ENCODE results near the gene FGA. TPM values are rescaled to one million over a fixed set of nuclear protein-coding genes. Genes with fewer than 3 reads are reported as not detected.
"Not testable (repeated sequence)": the region's sequence is repeated elsewhere in the genome, so short reads cannot be mapped to it uniquely, and the experiment has no call there.

The FGA gene
- polyA plus RNA-seq, 3 donors: 0.03 to 2.0 TPM; not detected in 1

- no peak for DNase-seq (ENCODE audit: extremely low read depth in 1 of 11, low read depth in 9 of 11, low spot score in 4 of 11)
Measured at GRCh38 chr4:154610582-154610981, 20.0 kb upstream of the FGA start.

- DNase-seq (ENCODE audit: extremely low read depth in 1 of 11, low read depth in 9 of 11, low spot score in 4 of 11): no peak
Measured at GRCh38 chr4:154609532-154609931, 19.0 kb upstream of the FGA start.

GRCh38 chr4:154608361-154609252 lies 18.1 kb upstream of the FGA start:
- no peak for DNase-seq (ENCODE audit: extremely low read depth in 1 of 11, low read depth in 9 of 11, low spot score in 4 of 11)

- DNase-seq (ENCODE audit: extremely low read depth in 1 of 11, low read depth in 9 of 11, low spot score in 4 of 11): no peak
Measured at GRCh38 chr4:154606728-154607723, 16.5 kb upstream of the FGA start.

- no peak for DNase-seq (ENCODE audit: extremely low read depth in 1 of 11, low read depth in 9 of 11, low spot score in 4 of 11)
Measured at GRCh38 chr4:154604696-154605200, 14.2 kb upstream of the FGA start.

- DNase-seq (ENCODE audit: extremely low read depth in 1 of 11, low read depth in 9 of 11, low spot score in 4 of 11): no peak
Measured at GRCh38 chr4:154603033-154603943, 12.7 kb upstream of the FGA start.

GRCh38 chr4:154602404-154603020 lies 12.0 kb upstream of the FGA start:
- DNase-seq (ENCODE audit: extremely low read depth in 1 of 11, low read depth in 9 of 11, low spot score in 4 of 11): no peak

GRCh38 chr4:154597798-154598774 lies 7.5 kb upstream of the FGA start:
- no peak for DNase-seq (ENCODE audit: extremely low read depth in 1 of 11, low read depth in 9 of 11, low spot score in 4 of 11)

GRCh38 chr4:154597281-154597680 lies 6.7 kb upstream of the FGA start:
- not testable (repeated sequence) for DNase-seq (ENCODE audit: extremely low read depth in 1 of 11, low read depth in 9 of 11, low spot score in 4 of 11)

- DNase-seq (ENCODE audit: extremely low read depth in 1 of 11, low read depth in 9 of 11, low spot score in 4 of 11): no peak
Measured at GRCh38 chr4:154595807-154596206, 5.3 kb upstream of the FGA start.

- DNase-seq (ENCODE audit: extremely low read depth in 1 of 11, low read depth in 9 of 11, low spot score in 4 of 11): not testable (repeated sequence)
Measured at GRCh38 chr4:154594343-154594742, 3.8 kb upstream of the FGA start.

- DNase-seq (ENCODE audit: extremely low read depth in 1 of 11, low read depth in 9 of 11, low spot score in 4 of 11): no peak
Measured at GRCh38 chr4:154593868-154594267, 3.3 kb upstream of the FGA start.

- no peak for DNase-seq (ENCODE audit: extremely low read depth in 1 of 11, low read depth in 9 of 11, low spot score in 4 of 11)
Measured at GRCh38 chr4:154591890-154592289, 1.3 kb upstream of the FGA start.

GRCh38 chr4:154589296-154590197 lies 995 bp downstream of the FGA start:
- no peak for DNase-seq (ENCODE audit: extremely low read depth in 1 of 11, low read depth in 9 of 11, low spot score in 4 of 11)

- no peak for DNase-seq (ENCODE audit: extremely low read depth in 1 of 11, low read depth in 9 of 11, low spot score in 4 of 11)
Measured at GRCh38 chr4:154588198-154588597, 2.3 kb downstream of the FGA start.

Data from renal cortex interstitium (tissue), 11 donors.